CD4-positive, alpha-beta T cell (primary cell): Measurements from ENCODE around the gene TP53. TPM values are rescaled to one million over a fixed set of nuclear protein-coding genes. Genes with fewer than 3 reads are reported as not detected.

Experiments
- ATAC-seq: fragments of 200-7000 bp; cut with Tn5 transposase; one replicate; pipeline ENCODE4 v1.10.0; 2022; ENCODE audit warnings: mild to moderate bottlenecking; ENCODE audit not compliant: poor library complexity
- CTCF ChIA-PET: fragments of 350-600 bp; sonication (Branson Sonifier 250); formaldehyde crosslinking; loops from one replicate; lab custom pipeline; 2021; ENCODE audit warnings: antibody characterized with exemption, inconsistent platforms; lab: Charles Lee
- POLR2A ChIA-PET: fragments of 350-600 bp; sonication (Branson Sonifier 250); formaldehyde crosslinking; loops from one replicate; lab custom pipeline; 2021; ENCODE audit warnings: antibody characterized with exemption, inconsistent platforms; lab: Charles Lee
- DNase-seq, 14 experiments: peaks; one replicate each; pipeline ENCODE4 v3.0.0-alpha.2; 2013 to 2020; ENCODE audit warnings: mixed read lengths in 2 of 14
- H3K27ac ChIP-seq, 2 donors: one replicate each; pipeline versions ENCODE4 v1.5.1 to v1.7.0; 2013; ENCODE audit warnings: low read length in 2 of 2, low read depth in 1 of 2, mild to moderate bottlenecking in 1 of 2
- H3K27me3 ChIP-seq, 2 experiments: 1 replicate in 1 of 2; 2 replicates in 1 of 2; pipeline versions ENCODE4 v1.6.1 to v1.7.0; 2013; ENCODE audit warnings: low read length in 2 of 2, control low read depth in 1 of 2, mild to moderate bottlenecking in 1 of 2, moderate library complexity in 1 of 2; ENCODE audit not compliant: insufficient read depth in 2 of 2, control insufficient read depth in 1 of 2
- H3K36me3 ChIP-seq: one replicate; pipeline ENCODE4 v1.6.1; 2013; ENCODE audit warnings: low read length, control low read depth; ENCODE audit not compliant: insufficient read depth
- H3K4me1 ChIP-seq: one replicate; pipeline ENCODE4 v1.6.1; 2013; ENCODE audit warnings: low read length, control low read depth; ENCODE audit not compliant: insufficient read depth
- H3K4me3 ChIP-seq: one replicate; pipeline ENCODE4 v1.5.1; 2013; ENCODE audit warnings: mild to moderate bottlenecking, low read length, moderate library complexity
- H3K9me3 ChIP-seq, 2 experiments: 1 replicate in 1 of 2; 2 replicates in 1 of 2; pipeline versions ENCODE4 v1.6.1 to v1.7.0; 2013; ENCODE audit warnings: low read length in 2 of 2, mild to moderate bottlenecking in 2 of 2, control low read depth in 1 of 2, moderate library complexity in 1 of 2; ENCODE audit not compliant: control insufficient read depth in 1 of 2, insufficient read depth in 1 of 2
- H3K27ac Mint-ChIP-seq: one replicate; pipeline ENCODE4 v1.8.0; 2020; ENCODE audit warnings: mixed read lengths
- H3K27me3 Mint-ChIP-seq: one replicate; pipeline ENCODE4 v1.8.0; 2021; ENCODE audit warnings: mixed read lengths
- H3K36me3 Mint-ChIP-seq: one replicate; pipeline ENCODE4 v1.8.0; 2021; ENCODE audit warnings: low read depth, mixed read lengths
- H3K4me1 Mint-ChIP-seq: one replicate; pipeline ENCODE4 v1.8.0; 2021; ENCODE audit warnings: low read depth, mixed read lengths
- H3K4me3 Mint-ChIP-seq: one replicate; pipeline ENCODE4 v1.8.0; 2020; ENCODE audit warnings: mild to moderate bottlenecking, mixed read lengths
- H3K9me3 Mint-ChIP-seq: one replicate; pipeline ENCODE4 v1.8.0; 2020; ENCODE audit warnings: mixed read lengths
- CTCF ChIP-seq: fragments of 200-600 bp; IDR thresholded peaks from one replicate; pipeline ENCODE4 v1.8.0; 2022; ENCODE audit warnings: antibody characterized with exemption, mild to moderate bottlenecking
- intact Hi-C, 2 experiments: fragments of 100-400 bp; cut with DNase I in 1 of 2; cut with micrococcal nuclease in 1 of 2; formaldehyde crosslinking; loops; one replicate each; pipeline versions ENCODE4 v1.15.1 to v1.9.0; 2023 to 2025; cut with DNase I, micrococcal nuclease
- total RNA-seq, 174 experiments: library from RNA in 2 of 174; stranded (reverse) in 2 of 174; gene quantifications; one replicate each; pipeline ENCODE4 v1.2.3 and lab custom pipeline; 2021 to 2026

Gene TP53
- total RNA-seq, 2 experiments from 2014 or later = 25.8 to 26.0 TPM

- POLR2A ChIA-PET = interaction anchor here (0.6 to 3.4 kb wide), 10 partner anchors 10 to 784 kb away, joined by 3 to 78 read pairs (median 6); partner anchors contain the start of genes FXR2, MPDU1, NDEL1 and RNF227
- ATAC-seq (no peak), DNase-seq (no peak)
- peaks cover 22% of the 10 kb centered on the region for H3K4me1 Mint-ChIP-seq
- H3K4me3 ChIP-seq = peak overlapping the region; percentile 52
- peaks cover 27 to 40% of the 10 kb centered on the region in 2 experiments for H3K27me3 ChIP-seq
- CTCF ChIA-PET = interaction anchor here (0.6 to 4.1 kb wide), 3 partner anchors 19 to 722 kb away, joined by 5 to 21 read pairs (median 7); partner anchors contain the start of genes TP53 and WRAP53
- no peak overlapping the region for H3K27ac Mint-ChIP-seq
- H3K36me3 Mint-ChIP-seq = no peaks in the 10 kb centered on the region
- no peaks in the 10 kb centered on the region for H3K36me3 ChIP-seq
- no peaks in the 10 kb centered on the region for H3K9me3 Mint-ChIP-seq
- peak overlapping the region; percentile 55 for H3K4me3 Mint-ChIP-seq
- H3K4me1 ChIP-seq = peaks cover 23% of the 10 kb centered on the region
- no peak for TF ChIP-seq CTCF
- peaks cover 51% of the 10 kb centered on the region for H3K27me3 Mint-ChIP-seq
- peaks cover 0 to 8% of the 10 kb centered on the region in 2 experiments for H3K9me3 ChIP-seq
- intact Hi-C loops = loop anchor here in 1 of 2 experiments (5.0 kb wide), 1 partner anchor 35 kb away; the partner anchor contains the start of genes TP53 and WRAP53
- H3K27ac ChIP-seq = no peak overlapping the region
These were observed 35.5 kb downstream of the TP53 start for GRCh38 chr17:7651665-7652387.

DNA sequence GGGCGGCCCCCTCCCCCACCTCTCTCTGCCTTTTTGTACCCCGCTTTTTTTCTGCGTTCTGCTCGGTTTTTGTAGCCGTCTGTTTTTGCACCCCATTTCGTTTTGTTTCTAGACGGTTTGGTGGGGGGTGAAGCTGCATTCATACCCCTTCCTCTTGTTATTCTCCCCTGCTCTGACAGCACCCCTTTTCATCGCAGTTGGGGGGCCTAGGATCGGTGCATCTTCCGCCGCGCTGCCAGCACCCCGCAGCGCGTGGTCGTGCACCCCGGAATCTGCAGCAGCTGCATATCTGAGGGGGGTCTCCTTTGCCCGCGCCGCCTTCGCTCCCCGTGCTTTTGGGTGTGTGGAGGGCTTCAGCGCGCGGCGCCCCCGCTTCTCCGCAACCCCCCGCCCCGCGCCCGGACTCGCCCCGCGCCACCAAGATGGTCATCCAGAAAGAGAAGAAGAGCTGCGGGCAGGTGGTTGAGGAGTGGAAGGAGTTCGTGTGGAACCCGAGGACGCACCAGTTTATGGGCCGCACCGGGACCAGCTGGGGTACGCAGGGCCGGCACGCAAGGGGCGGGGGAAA, 36.1 kb downstream of the TP53 start:
- Histone ChIP-seq H3K36me3 (no peaks in the 10 kb centered on the region), H3K27ac (no peak overlapping the region), H3K9me3 (peaks cover 0 to 8% of the 10 kb centered on the region in 2 experiments), H3K4me3 (peak overlapping the region; percentile 52), H3K4me1 (peaks cover 23% of the 10 kb centered on the region), H3K27me3 (peaks cover 27 to 43% of the 10 kb centered on the region in 2 experiments)
- no peak for TF ChIP-seq CTCF
- Mint-ChIP-seq H3K27ac (no peak overlapping the region), H3K9me3 (no peaks in the 10 kb centered on the region), H3K27me3 (peaks cover 57% of the 10 kb centered on the region), H3K4me1 (peaks cover 22% of the 10 kb centered on the region), H3K36me3 (no peaks in the 10 kb centered on the region), H3K4me3 (peak overlapping the region; percentile 85)
- no peak for ATAC-seq
- ChIA-PET POLR2A (interaction anchor here (0.6 to 3.4 kb wide), 12 partner anchors 10 to 785 kb away, joined by 3 to 78 read pairs (median 4); partner anchors contain the start of genes FXR2, MPDU1, NDEL1 and RNF227), CTCF (interaction anchor here (1.3 to 4.1 kb wide), 3 partner anchors 18 to 37 kb away, joined by 7 to 21 read pairs (median 8); partner anchors contain the start of genes FXR2, TP53 and WRAP53)
- intact Hi-C loops = loop anchor here in 1 of 2 experiments (5.0 kb wide), 1 partner anchor 36 kb away; the partner anchor contains the start of genes TP53 and WRAP53
- DNase-seq = peak in 1 of 14 experiments; percentile 24

DNA sequence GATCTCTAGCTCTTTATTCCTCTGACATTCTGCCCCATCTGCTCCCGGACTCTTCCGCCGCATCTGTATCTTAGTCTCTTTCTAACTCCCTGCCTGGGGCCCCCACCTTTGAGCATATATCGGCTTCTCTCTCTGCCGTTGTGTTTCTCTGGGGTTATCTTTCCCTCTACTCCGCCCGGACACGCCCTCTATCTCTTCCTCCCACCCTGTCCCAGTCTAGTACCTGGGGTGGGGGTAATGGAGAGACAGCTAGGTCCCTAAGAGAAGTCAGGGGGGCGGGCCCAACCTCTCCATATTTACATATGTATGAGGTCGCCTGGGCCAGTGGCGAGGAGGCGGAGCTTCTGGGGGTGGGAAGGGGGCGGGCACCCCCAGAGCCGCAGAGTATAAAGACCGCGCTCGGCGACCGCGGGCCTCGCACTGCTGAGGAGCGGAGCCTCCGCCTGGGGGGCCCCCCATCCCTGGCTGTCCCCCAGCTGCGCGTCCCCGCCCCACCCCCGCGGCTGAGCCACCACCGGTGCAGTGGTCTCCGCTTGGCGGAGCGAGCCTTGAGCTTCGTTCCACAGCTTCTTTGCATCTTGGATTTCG, 36.7 kb downstream of the TP53 start, which contains the start of gene ATP1B2:
Gene ATP1B2 (plus strand): TSS at position 418 of the 588 bp plus-strand sequence. CDS start 593 bp downstream, outside the sequence.
- ChIA-PET CTCF (interaction anchor here (1.3 to 4.1 kb wide), 3 partner anchors 18 to 38 kb away, joined by 7 to 21 read pairs (median 8); partner anchors contain the start of genes FXR2, TP53 and WRAP53), POLR2A (interaction anchor here (0.7 to 3.4 kb wide), 10 partner anchors 9 to 785 kb away, joined by 3 to 78 read pairs (median 6); partner anchors contain the start of genes FXR2, MPDU1, NDEL1 and RNF227)
- Histone ChIP-seq H3K27ac (no peak within 1 kb of the TSS), H3K36me3 (no peaks in the 10 kb centered on the region), H3K9me3 (peaks cover 0 to 8% of the 10 kb centered on the region in 2 experiments), H3K4me1 (peaks cover 23% of the 10 kb centered on the region), H3K27me3 (peaks cover 27 to 43% of the 10 kb centered on the region in 2 experiments), H3K4me3 (peak within 1 kb of the TSS; percentile 52)
- TF ChIP-seq CTCF = no peak
- intact Hi-C loops = loop anchor here (1.0 to 5.0 kb wide), 2 partner anchors 35 to 37 kb away; partner anchors contain the start of genes TP53 (in 1 of the 2) and WRAP53 (in 1 of the 2)
- H3K36me3 Mint-ChIP-seq = no peaks in the 10 kb centered on the region
- peak; percentile 56 to 88 (median 69) for DNase-seq
- H3K27ac Mint-ChIP-seq = no peak within 1 kb of the TSS
- no peaks in the 10 kb centered on the region for H3K9me3 Mint-ChIP-seq
- peak within 1 kb of the TSS; percentile 85 for H3K4me3 Mint-ChIP-seq
- ATAC-seq = peak; percentile 94
- H3K4me1 Mint-ChIP-seq = peaks cover 22% of the 10 kb centered on the region
- H3K27me3 Mint-ChIP-seq = peaks cover 62% of the 10 kb centered on the region
